IMR-90 (cell line): ENCODE results near the gene MYADML2. TPM values are rescaled to one million over a fixed set of nuclear protein-coding genes. Genes with fewer than 3 reads are reported as not detected.

Experiments
- ATAC-seq: fragments of 200-7000 bp; cut with Tn5 transposase; 2 replicates; pipeline ENCODE4 v1.9.1; 2020; ENCODE audit warnings: low read depth, mild to moderate bottlenecking, moderate library complexity
- BruUV-seq: library from RNA; stranded (reverse); fragments of 400-500 nt; replicated peaks from 2 replicates; lab custom pipeline; 2021; lab: Mats Ljungman, UMichigan
- CTCF ChIA-PET: fragments of 300-600 bp; formaldehyde crosslinking; extraction: SDS; loops from one replicate; lab custom pipeline; 2021; ENCODE audit warnings: antibody characterized with exemption; lab: Yijun Ruan, JAX
- POLR2A ChIA-PET: fragments of 300-600 bp; sonication (Branson Sonifier 250); formaldehyde crosslinking; loops from one replicate; lab custom pipeline; 2022; ENCODE audit warnings: antibody characterized with exemption; ENCODE audit not compliant: unreplicated experiment; lab: Charles Lee
- DNase-seq: peaks from one replicate; pipeline ENCODE4 v3.0.0; 2013
- H2AFZ ChIP-seq: replicated peaks from 2 replicates; pipeline ENCODE3; 2013; ENCODE audit warnings: low read length, mild to moderate bottlenecking; ENCODE audit not compliant: poor library complexity
- H2AK5ac ChIP-seq: 2 replicates; pipeline ENCODE4 v1.6.1; 2013; ENCODE audit warnings: low read depth, low read length, inconsistent platforms
- H2AK9ac ChIP-seq: replicated peaks from 2 replicates; pipeline ENCODE3; 2013; ENCODE audit warnings: mild to moderate bottlenecking, low read depth, low read length, moderate library complexity; ENCODE audit not compliant: poor library complexity
- H2BK120ac ChIP-seq: 2 replicates; pipeline ENCODE4 v1.6.1; 2013; ENCODE audit warnings: low read depth, low read length, inconsistent platforms
- H2BK15ac ChIP-seq: 3 replicates; pipeline ENCODE4 v1.6.1; 2013; ENCODE audit warnings: low read depth, low read length, inconsistent platforms
- H2BK20ac ChIP-seq: 2 replicates; pipeline ENCODE4 v1.6.1; 2013; ENCODE audit warnings: low read depth, mild to moderate bottlenecking, inconsistent platforms, low read length, moderate library complexity
- H2BK5ac ChIP-seq: 2 replicates; pipeline ENCODE4 v1.6.1; 2013; ENCODE audit warnings: mild to moderate bottlenecking, low read depth, low read length, inconsistent platforms; ENCODE audit not compliant: poor library complexity, severe bottlenecking
- H3K14ac ChIP-seq: replicated peaks from 2 replicates; pipeline ENCODE4 v1.6.1; 2013; ENCODE audit warnings: low read depth, low read length, inconsistent platforms
- H3K18ac ChIP-seq: 2 replicates; pipeline ENCODE4 v1.6.1; 2013; ENCODE audit warnings: low read depth, low read length, control low read depth
- H3K23ac ChIP-seq: 2 replicates; pipeline ENCODE4 v1.6.1; 2013; ENCODE audit warnings: low read depth, low read length, inconsistent platforms
- H3K27ac ChIP-seq: 2 replicates; pipeline ENCODE4 v1.5.1; 2013; ENCODE audit warnings: mild to moderate bottlenecking, control low read depth, low read length; ENCODE audit not compliant: insufficient read depth
- H3K27me3 ChIP-seq: 2 replicates; pipeline ENCODE4 v1.6.1; 2013; ENCODE audit warnings: low read length; ENCODE audit not compliant: control insufficient read depth, insufficient read depth
- H3K36me3 ChIP-seq: 2 replicates; pipeline ENCODE4 v1.6.1; 2013; ENCODE audit warnings: low read length, mixed read lengths; ENCODE audit not compliant: control insufficient read depth, insufficient read depth
- H3K4ac ChIP-seq: 2 replicates; pipeline ENCODE4 v1.6.1; 2013; ENCODE audit warnings: low read depth, low read length, inconsistent platforms
- H3K4me1 ChIP-seq: 2 replicates; pipeline ENCODE4 v1.6.1; 2013; ENCODE audit warnings: low read length, mixed read lengths; ENCODE audit not compliant: control insufficient read depth, insufficient read depth
- H3K4me2 ChIP-seq: 2 replicates; pipeline ENCODE4 v1.6.1; 2013; ENCODE audit warnings: low read depth, mild to moderate bottlenecking, control low read depth, low read length, moderate library complexity
- H3K4me3 ChIP-seq: 2 replicates; pipeline ENCODE4 v1.5.1; 2013; ENCODE audit warnings: low read depth, mild to moderate bottlenecking, control low read depth, low read length, moderate library complexity; ENCODE audit not compliant: insufficient read depth
- H3K56ac ChIP-seq: 2 replicates; pipeline ENCODE4 v1.6.1; 2013; ENCODE audit warnings: low read length, inconsistent platforms; ENCODE audit not compliant: insufficient read depth; ENCODE audit errors: extremely low read depth
- H3K79me1 ChIP-seq, 2 experiments: 2 replicates each; pipeline ENCODE4 v1.6.1; 2013; ENCODE audit warnings: low read length in 2 of 2, inconsistent platforms in 1 of 2, low read depth in 1 of 2
- H3K9ac ChIP-seq: 2 replicates; pipeline ENCODE4 v1.6.1; 2013; ENCODE audit warnings: low read depth, low read length, control low read depth
- H3K9me1 ChIP-seq: 2 replicates; pipeline ENCODE4 v1.6.1; 2013; ENCODE audit warnings: low read length, inconsistent platforms; ENCODE audit not compliant: insufficient read depth
- H3K9me3 ChIP-seq: 2 replicates; pipeline ENCODE4 v1.6.1; 2013; ENCODE audit warnings: low read length; ENCODE audit not compliant: control insufficient read depth, insufficient read depth
- H4K20me1 ChIP-seq: 2 replicates; pipeline ENCODE4 v1.6.1; 2013; ENCODE audit warnings: low read length, inconsistent platforms; ENCODE audit not compliant: insufficient read depth
- H4K5ac ChIP-seq: 2 replicates; pipeline ENCODE4 v1.6.1; 2013; ENCODE audit warnings: mild to moderate bottlenecking, low read depth, low read length, control low read depth
- H4K8ac ChIP-seq, 2 experiments: 2 replicates each; pipeline ENCODE4 v1.6.1; 2013; ENCODE audit warnings: low read depth in 2 of 2, low read length in 2 of 2, control low read depth in 1 of 2, inconsistent platforms in 1 of 2
- H4K91ac ChIP-seq: 2 replicates; pipeline ENCODE4 v1.6.1; 2013; ENCODE audit warnings: low read depth, low read length, inconsistent platforms; ENCODE audit not compliant: insufficient read depth
- BHLHE40 ChIP-seq: fragments of 150-350 bp; IDR thresholded peaks from 2 replicates; pipeline ENCODE4 v1.6.1; 2016; ENCODE audit warnings: mild to moderate bottlenecking, low read depth, low read length
- CHD1 ChIP-seq: IDR thresholded peaks from 2 replicates; pipeline ENCODE4 v1.6.1; 2012; ENCODE audit warnings: low read depth, low read length, improper control_type of control experiment
- MAFK ChIP-seq: IDR thresholded peaks from 2 replicates; pipeline ENCODE4 v1.6.1; 2012; ENCODE audit warnings: low read depth, low read length, improper control_type of control experiment
- MAZ ChIP-seq: IDR thresholded peaks from 2 replicates; pipeline ENCODE4 v1.6.1; 2012; ENCODE audit warnings: low read depth, mild to moderate bottlenecking, low read length, improper control_type of control experiment, moderate library complexity, borderline replicate concordance
- MXI1 ChIP-seq: IDR thresholded peaks from 2 replicates; pipeline ENCODE4 v1.6.1; 2012; ENCODE audit warnings: low read depth, mild to moderate bottlenecking, low read length, moderate library complexity, borderline replicate concordance
- POLR2A ChIP-seq: IDR thresholded peaks from 2 replicates; pipeline ENCODE4 v1.6.1; 2012; ENCODE audit warnings: mild to moderate bottlenecking, low read depth, low read length
- RCOR1 ChIP-seq: IDR thresholded peaks from 2 replicates; pipeline ENCODE4 v1.6.1; 2012; ENCODE audit warnings: mild to moderate bottlenecking, low read length, improper control_type of control experiment; ENCODE audit not compliant: insufficient replicate concordance
- RFX5 ChIP-seq: IDR thresholded peaks from 2 replicates; pipeline ENCODE4 v1.8.0; 2012; ENCODE audit warnings: low read depth, mild to moderate bottlenecking, low read length, moderate library complexity
- WGBS, 2 experiments: methylation state at CpG; one replicate each; pipeline versions ENCODE4 v1.1.5 to v1.1.7; 2013; ENCODE audit warnings: missing lambda C conversion rate in 2 of 2; ENCODE audit not compliant: insufficient read length in 1 of 2; ENCODE audit errors: extremely low coverage in 2 of 2; 5-methylcytosine and 5-hydroxymethylcytosine counted together
- dilution Hi-C: fragments of 300-500 bp; cut with HindIII; formaldehyde crosslinking; loops from one replicate; pipeline ENCODE4 v1.14.3; 2018; ENCODE audit warnings: low sequenced_read_pairs; ENCODE audit not compliant: unreplicated experiment
- in situ Hi-C: fragments of 300-500 bp; cut with MboI; formaldehyde crosslinking; loops from 3 replicates; pipeline ENCODE4 v1.14.3; 2019; ENCODE audit warnings: low sequenced_read_pairs, inconsistent platforms, mixed read lengths
- intact Hi-C: fragments of 100-400 bp; cut with micrococcal nuclease; formaldehyde crosslinking; loops from 2 replicates; pipeline ENCODE4 v1.10.0; 2022
- polyA plus RNA-seq, 3 experiments: library from polyadenylated mRNA; depleted of rRNA; stranded (reverse); fragments of >200 nt; gene quantifications; 2 replicates each; pipeline ENCODE4 v1.2.3, GENCODE V29; 2012; ENCODE audit warnings: low replicate concordance in 1 of 3
- total RNA-seq: library from RNA; depleted of rRNA; stranded (reverse); fragments of >200 nt; gene quantifications from 2 replicates; pipeline ENCODE4 v1.2.3, GENCODE V29; 2012

Gene MYADML2
- total and polyA plus RNA-seq, 2 of the 4 experiments (the other 2 are of a cell fraction) = not detected

DNA sequence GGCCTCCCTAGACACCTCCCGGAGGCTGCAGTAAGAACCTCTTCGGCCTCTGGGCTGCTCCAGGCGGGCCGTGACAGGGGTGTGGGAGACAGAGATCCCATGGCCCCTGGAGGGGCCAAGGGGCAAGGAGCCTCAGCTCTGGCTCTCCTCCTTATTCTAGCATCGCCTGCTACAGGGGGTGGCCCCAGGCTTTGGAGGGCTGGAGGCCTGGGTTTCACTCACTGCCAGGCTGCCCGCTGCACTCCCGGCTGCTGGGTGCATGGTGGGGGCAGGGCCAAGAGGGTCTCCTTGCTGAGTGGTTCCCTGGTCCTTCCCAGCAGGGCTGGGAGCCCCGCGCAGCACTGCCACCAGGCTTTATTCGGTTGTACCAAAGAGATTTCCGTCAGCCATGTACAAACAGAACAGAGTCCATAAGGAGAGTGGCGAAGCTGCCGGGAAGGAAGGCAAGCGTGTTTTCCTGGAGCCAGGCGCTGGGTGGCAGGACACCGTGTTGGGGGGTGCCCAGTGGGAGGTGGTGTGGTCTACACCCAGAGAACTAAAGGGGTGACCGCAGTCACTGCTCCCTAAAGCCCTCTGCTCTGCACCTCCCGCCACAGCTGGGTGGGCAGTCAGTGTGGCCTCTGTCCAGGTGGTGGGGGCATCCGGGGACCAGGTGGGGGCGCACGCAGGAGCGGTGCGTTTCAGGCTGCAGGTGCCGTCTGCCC is 43.0 kb downstream of the MYADML2 start:
- ChIA-PET POLR2A (no interaction called here), CTCF (no interaction called here)
- no peak overlapping the region for H3K9ac ChIP-seq
- in situ Hi-C loops (no loop called here), dilution Hi-C loops (no loop called here), intact Hi-C loops (no loop called here)
- H2BK5ac ChIP-seq = no peak overlapping the region
- 0 out of 2 replicates have a peak, but pooled peaks cover 9% of the 10 kb centered on the region for H3K9me1 ChIP-seq
- no TSS peak for BruUV-seq
- H4K8ac ChIP-seq = no peak overlapping the region
- H4K5ac ChIP-seq = no peak overlapping the region
- ATAC-seq (no peak), DNase-seq (no peak)
- no peak overlapping the region for H2AK5ac ChIP-seq
- no peak overlapping the region for H2BK15ac ChIP-seq
- no peak overlapping the region for H2BK20ac ChIP-seq
- no peak for TF ChIP-seq POLR2A
- TF ChIP-seq CHD1 = no peak
- no peak for TF ChIP-seq MAFK
- no peak for TF ChIP-seq RFX5
- no peak for TF ChIP-seq MAZ
- no peak for TF ChIP-seq BHLHE40
- no peak for TF ChIP-seq MXI1
- TF ChIP-seq RCOR1 = no peak
- no peak overlapping the region for H2BK120ac ChIP-seq
- no peak overlapping the region for H3K14ac ChIP-seq
- no peak overlapping the region for H3K56ac ChIP-seq
- H3K9me3 ChIP-seq = no peaks in the 10 kb centered on the region
- H3K27me3 ChIP-seq = no peaks in the 10 kb centered on the region
- 98% methylated on average over 16 of the region's 24 CpGs; no CpG with 5 or more reads in 1 of the 2 experiments for WGBS, 2 experiments
- no peak overlapping the region for H2AFZ ChIP-seq
- no peak overlapping the region for H3K4ac ChIP-seq
- H2AK9ac ChIP-seq = no peak overlapping the region
- peaks cover 16% of the 10 kb centered on the region for H4K20me1 ChIP-seq
- no peak overlapping the region for H3K4me2 ChIP-seq
- peaks cover 0 to 22% of the 10 kb centered on the region in 2 experiments; a peak in 3 of 4 replicates for H3K79me1 ChIP-seq
- H3K18ac ChIP-seq = no peak overlapping the region
- H3K36me3 ChIP-seq = peaks cover 27% of the 10 kb centered on the region; the same call in 1 of the 2 replicates
- H3K4me3 ChIP-seq = no peak overlapping the region
- H4K91ac ChIP-seq = no peak overlapping the region
- no peak overlapping the region for H3K27ac ChIP-seq
- no peak overlapping the region for H3K23ac ChIP-seq
- peaks cover 4% of the 10 kb centered on the region for H3K4me1 ChIP-seq
